ENCODE measurements around the gene PPA2. TPM values are rescaled to one million over a fixed set of nuclear protein-coding genes. Genes with fewer than 3 reads are reported as not detected.

The PPA2 gene
- total RNA-seq, 1 experiment from 2014 or later, result 54.6 TPM

GRCh38 chr4:105433421-105433820, 40.4 kb downstream of the PPA2 start:
- CTCF ChIA-PET, result no interaction called here
- H3K27ac ChIP-seq (ENCODE audit: low read length), result no peak overlapping the region
- intact Hi-C loops (cut with micrococcal nuclease; ENCODE audit: unreplicated experiment) (no loop called here), in situ Hi-C loops (cut with HindIII; ENCODE audit: low pct_unique_long_range_greater_than_20kb, low sequenced_read_pairs) (no loop called here)
- H3K9me3 ChIP-seq (ENCODE audit: control insufficient read depth, insufficient read depth, low read depth, low read length), result no peaks in the 10 kb centered on the region
- DNase-seq (ENCODE audit: low read depth, low spot score), result no peak
- H3K27me3 ChIP-seq (ENCODE audit: control insufficient read depth, insufficient read depth, low read length), result no peaks in the 10 kb centered on the region
- no peaks in the 10 kb centered on the region for H3K4me1 ChIP-seq (ENCODE audit: control insufficient read depth, insufficient read depth, low read length)
- no TSS peak for BruUV-seq (replicated peaks)
- POLR2A ChIA-PET, result no interaction called here
- no peak for TF ChIP-seq REST (IDR thresholded peaks at IDR 0.05; ENCODE audit: insufficient read depth in 1 of 2, low read depth in 2 of 2, low read length in 1 of 2)
- TF ChIP-seq TCF7L2 (IDR thresholded peaks at IDR 0.05; ENCODE audit: low read depth, low read length), result no peak
- TF ChIP-seq CTCF (IDR thresholded peaks at IDR 0.05), result no peak
- no peak for TF ChIP-seq POLR2AphosphoS5 (IDR thresholded peaks at IDR 0.05; ENCODE audit: low read depth, low read length)
- no peak for TF ChIP-seq SIN3A (IDR thresholded peaks at IDR 0.05; ENCODE audit: borderline replicate concordance, insufficient read depth, low read depth, low read length)
- ATAC-seq, result no peak
- H3K36me3 ChIP-seq (ENCODE audit: control insufficient read depth, insufficient read depth, low read length), result peaks cover 4% of the 10 kb centered on the region; the same call in 1 of the 2 replicates
- H3K4me3 ChIP-seq (ENCODE audit: low read depth in 2 of 2, low read length in 2 of 2), result no peak overlapping the region

- Histone ChIP-seq H3K36me3 (ENCODE audit: control insufficient read depth, insufficient read depth, low read length) (peaks cover 4% of the 10 kb centered on the region; the same call in 1 of the 2 replicates), H3K9me3 (ENCODE audit: control insufficient read depth, insufficient read depth, low read depth, low read length) (no peaks in the 10 kb centered on the region), H3K4me1 (ENCODE audit: control insufficient read depth, insufficient read depth, low read length) (no peaks in the 10 kb centered on the region), H3K27me3 (ENCODE audit: control insufficient read depth, insufficient read depth, low read length) (no peaks in the 10 kb centered on the region), H3K27ac (ENCODE audit: low read length) (no peak overlapping the region), H3K4me3 (ENCODE audit: low read depth in 2 of 2, low read length in 2 of 2) (no peak overlapping the region)
- in situ Hi-C loops (cut with HindIII; ENCODE audit: low pct_unique_long_range_greater_than_20kb, low sequenced_read_pairs), result no loop called here
- BruUV-seq (replicated peaks), result no TSS peak
- POLR2A ChIA-PET, result no interaction called here
- intact Hi-C loops (cut with micrococcal nuclease; ENCODE audit: unreplicated experiment), result no loop called here
- TF ChIP-seq POLR2AphosphoS5 (IDR thresholded peaks at IDR 0.05; ENCODE audit: low read depth, low read length) (no peak), REST (IDR thresholded peaks at IDR 0.05; ENCODE audit: insufficient read depth in 1 of 2, low read depth in 2 of 2, low read length in 1 of 2) (no peak), CTCF (IDR thresholded peaks at IDR 0.05) (no peak), SIN3A (IDR thresholded peaks at IDR 0.05; ENCODE audit: borderline replicate concordance, insufficient read depth, low read depth, low read length) (no peak), TCF7L2 (IDR thresholded peaks at IDR 0.05; ENCODE audit: low read depth, low read length) (no peak)
- no peak for ATAC-seq
- CTCF ChIA-PET, result no interaction called here
- no peak for DNase-seq (ENCODE audit: low read depth, low spot score)
Observed at GRCh38 chr4:105432438-105432837, 41.4 kb downstream of the PPA2 start.
